Measurements from ENCODE around the gene TMTC4. TPM values are rescaled to one million over a fixed set of nuclear protein-coding genes. Genes with fewer than 3 reads are reported as not detected.

Gene TMTC4
- total RNA-seq, 1 experiment from 2014 or later: 28.1 TPM

DNA sequence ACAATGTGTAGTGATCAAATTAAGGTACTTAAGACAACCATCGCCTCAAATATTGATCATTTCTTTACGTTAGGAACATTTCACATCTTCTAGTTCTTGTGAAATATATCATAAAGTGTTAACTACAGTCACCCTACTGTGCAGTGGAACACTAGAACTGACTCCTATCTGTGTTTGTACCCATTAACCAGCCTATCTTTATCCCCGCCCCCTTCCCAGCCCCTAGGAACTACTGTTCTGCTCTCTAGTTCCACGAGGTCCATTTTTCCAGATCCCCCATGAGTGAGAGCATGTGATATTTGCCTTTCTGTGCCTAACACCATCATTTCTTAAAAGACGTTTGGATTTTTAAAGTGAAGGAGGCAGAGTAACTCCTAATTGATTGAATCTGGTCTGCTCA, 61.6 kb downstream of the TMTC4 start:
- Histone ChIP-seq H2BK20ac (ENCODE audit: low read depth, low read length, poor library complexity, severe bottlenecking) (no peak overlapping the region), H3K4me2 (ENCODE audit: insufficient read depth, insufficient read length, low read length) (no peak overlapping the region), H4K91ac (ENCODE audit: insufficient read length, low read depth, low read length) (no peak overlapping the region), H3K27me3 (ENCODE audit: insufficient read depth, low read length) (no peaks in the 10 kb centered on the region), H3K9me3 (ENCODE audit: control insufficient read depth, low read depth, low read length) (no peaks in the 10 kb centered on the region), H4K8ac (replicated peaks; ENCODE audit: insufficient read length, low read depth, low read length) (no peak overlapping the region), H2AFZ (ENCODE audit: low read length) (no peak overlapping the region), H3K27ac (ENCODE audit: insufficient read length, low read depth, low read length) (no peak overlapping the region), H3K23me2 (ENCODE audit: insufficient read length, low read depth, low read length, poor library complexity, severe bottlenecking) (no peaks in the 10 kb centered on the region), H2BK120ac (ENCODE audit: low read depth, low read length, poor library complexity, severe bottlenecking) (no peak overlapping the region), H3K4me1 (ENCODE audit: insufficient read depth, low read length) (no peaks in the 10 kb centered on the region), H3K14ac (ENCODE audit: insufficient read depth, low read length) (no peak overlapping the region), H2BK5ac (ENCODE audit: insufficient read length, low read length) (no peak overlapping the region), H4K20me1 (ENCODE audit: control insufficient read depth, insufficient read depth, insufficient read length) (no peaks in the 10 kb centered on the region), H3T11ph (ENCODE audit: low read length) (no peak overlapping the region), H2AK5ac (ENCODE audit: insufficient read length, low read length) (no peak overlapping the region), H2BK12ac (ENCODE audit: insufficient read length, low read depth, low read length) (no peak overlapping the region), H2BK15ac (ENCODE audit: low read depth, low read length) (no peak overlapping the region), H3K23ac (ENCODE audit: insufficient read length, low read depth, low read length) (no peak overlapping the region), H3K9ac (ENCODE audit: extremely low read depth, insufficient read length, low read length) (no peak overlapping the region), H3K79me2 (ENCODE audit: insufficient read depth, low read length) (no peaks in the 10 kb centered on the region), H3K79me1 (ENCODE audit: insufficient read depth, low read depth, low read length, poor library complexity, severe bottlenecking) (no peaks in the 10 kb centered on the region), H3K56ac (ENCODE audit: insufficient read length, low read depth, low read length) (no peak overlapping the region), H3K4ac (ENCODE audit: low read depth, low read length) (no peak overlapping the region), H4K5ac (ENCODE audit: insufficient read length, low read depth, low read length) (no peak overlapping the region), H3K18ac (ENCODE audit: insufficient read length, low read depth, low read length) (no peak overlapping the region)
- no peaks in the 10 kb centered on the region for H3K4me1 Mint-ChIP-seq
- no peak for TF ChIP-seq CTCF (conservative IDR thresholded peaks at IDR 0.05)
- DNase-seq: no peak
- H3K27me3 Mint-ChIP-seq (ENCODE audit: low read depth): no peaks in the 10 kb centered on the region
- H3K27ac Mint-ChIP-seq: no peak overlapping the region
- peaks cover 12 to 15% of the 10 kb centered on the region in 2 experiments for H3K9me3 Mint-ChIP-seq
- WGBS (ENCODE audit: extremely low coverage, insufficient read length, low lambda C conversion rate): no CpG with 5 or more reads among the region's 5 CpGs
- H3K4me3 Mint-ChIP-seq: no peak overlapping the region
- peaks cover 14 to 25% (median 16%) of the 10 kb centered on the region in 3 experiments for H3K36me3 Mint-ChIP-seq (ENCODE audit: insufficient read depth in 1 of 3, low read depth in 3 of 3)
